ENCODE data around the gene PHF12. TPM values are rescaled to one million over a fixed set of nuclear protein-coding genes. Genes with fewer than 3 reads are reported as not detected.

Gene PHF12
- total and polyA plus RNA-seq, 10 of the 15 experiments (the other 5 are each of a cell fraction or from before 2014, with no cell fraction given): 1.3 to 43.9 (median 19.2) TPM

GRCh38 chr17:28896884-28897768 lies 54.2 kb downstream of the PHF12 start, which contains the start of gene FLOT2 (continued):
- no peak for TF ChIP-seq ZBTB40 (IDR thresholded peaks at IDR 0.05; ENCODE audit: borderline replicate concordance)
- TF ChIP-seq ZBTB33 (IDR thresholded peaks at IDR 0.05): no peak
- TF ChIP-seq SMAD5 (IDR thresholded peaks at IDR 0.05; ENCODE audit: low read depth): no peak
- TF ChIP-seq JUND (IDR thresholded peaks at IDR 0.05; ENCODE audit: low read depth, low read length): no peak
- TF ChIP-seq KAT2A (conservative IDR thresholded peaks at IDR 0.05; ENCODE audit: control insufficient read depth, low read depth, low read length): no peak
- TF ChIP-seq RAD51 (IDR thresholded peaks at IDR 0.05): no peak
- TF ChIP-seq ZSCAN29 (IDR thresholded peaks at IDR 0.05): 0 out of 2 replicates have a peak, but pooled peaks have one; percentile 52
- TF ChIP-seq TCF12 (IDR thresholded peaks at IDR 0.05; ENCODE audit: low read depth, low read length): 0 out of 2 replicates have a peak, but pooled peaks have one; percentile 15
- peak; percentile 58 for TF ChIP-seq MLLT1 (IDR thresholded peaks at IDR 0.05)
- no peak for TF ChIP-seq SUZ12 (IDR thresholded peaks at IDR 0.05; ENCODE audit: unreplicated experiment)
- TF ChIP-seq ATF7 (IDR thresholded peaks at IDR 0.05; ENCODE audit: low read depth): no peak
- no peak for TF ChIP-seq ZNF384 (IDR thresholded peaks at IDR 0.05; ENCODE audit: borderline replicate concordance, low read depth, low read length)
- TF ChIP-seq MTA3 (IDR thresholded peaks at IDR 0.05; ENCODE audit: borderline replicate concordance, low read length): no peak
- no peak for TF ChIP-seq STAT1 (conservative IDR thresholded peaks at IDR 0.05)
- no peak for TF ChIP-seq ESRRA (IDR thresholded peaks at IDR 0.05; ENCODE audit: low read length)
- no peak for TF ChIP-seq PML (IDR thresholded peaks at IDR 0.05; ENCODE audit: low read length)
- TF ChIP-seq CHD2 (IDR thresholded peaks at IDR 0.05; ENCODE audit: borderline replicate concordance, low read depth, low read length): peak; percentile 53; the same call in 1 of the 2 replicates
- TF ChIP-seq KLF5 (IDR thresholded peaks at IDR 0.05; ENCODE audit: partially characterized antibody): peak; percentile 36
- TF ChIP-seq EZH2 (IDR thresholded peaks at IDR 0.05; ENCODE audit: borderline replicate concordance, control insufficient read depth, low read depth, low read length): no peak
- no peak for TF ChIP-seq MXI1 (IDR thresholded peaks at IDR 0.05; ENCODE audit: low read depth, low read length)
- TF ChIP-seq NR2F1 (conservative IDR thresholded peaks at IDR 0.05): peak; percentile 78
- TF ChIP-seq RFX5 (IDR thresholded peaks at IDR 0.05; ENCODE audit: low read depth, low read length): no peak
- TF ChIP-seq ZNF217 (IDR thresholded peaks at IDR 0.05): peak; percentile 85
- TF ChIP-seq SREBF2 (IDR thresholded peaks at IDR 0.05; ENCODE audit: low read length): no peak
- no peak for TF ChIP-seq HDAC2 (IDR thresholded peaks at IDR 0.05)

Measured in GM12878 (cell line).